ENCODE measurements around the gene RHOBTB3.

The RHOBTB3 gene

DNA sequence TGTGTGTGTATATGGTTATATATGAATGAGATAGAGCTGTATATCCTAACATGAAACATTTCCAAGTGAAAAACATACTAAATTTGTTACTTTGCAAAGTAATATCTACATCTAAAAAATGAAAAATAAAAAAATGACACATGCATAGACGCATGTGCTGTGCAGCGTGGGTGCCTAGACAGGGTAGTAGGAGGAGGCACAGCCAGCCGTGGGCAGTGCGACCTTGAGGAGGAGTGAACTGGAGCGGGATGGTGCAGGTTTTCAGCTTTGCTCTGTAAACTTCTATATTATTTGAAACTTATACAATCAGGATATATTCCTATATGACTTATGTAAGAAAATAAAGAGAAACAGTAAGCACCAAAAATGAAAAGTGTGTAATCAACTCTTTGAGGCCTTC, 106.4 kb downstream of the RHOBTB3 start:
- Histone ChIP-seq H3K4me3 (no peak overlapping the region), H3K9me3 (ENCODE audit: low read depth, low read length) (no peaks in the 10 kb centered on the region), H3K36me3 (ENCODE audit: insufficient read depth, low read length) (no peaks in the 10 kb centered on the region), H3K27ac (no peak overlapping the region), H3K9ac (ENCODE audit: insufficient read length) (no peak overlapping the region)
- no peak for DNase-seq (ENCODE audit: low read depth, low spot score)
- TF ChIP-seq POLR2AphosphoS5 (IDR thresholded peaks at IDR 0.05; ENCODE audit: borderline replicate concordance, low read depth, low read length) (no peak), FOXP2 (optimal IDR thresholded peaks at IDR 0.05; ENCODE audit: control extremely low read depth, extremely low read length, insufficient read depth) (no peak), EZH2 (IDR thresholded peaks at IDR 0.05) (no peak)

DNA sequence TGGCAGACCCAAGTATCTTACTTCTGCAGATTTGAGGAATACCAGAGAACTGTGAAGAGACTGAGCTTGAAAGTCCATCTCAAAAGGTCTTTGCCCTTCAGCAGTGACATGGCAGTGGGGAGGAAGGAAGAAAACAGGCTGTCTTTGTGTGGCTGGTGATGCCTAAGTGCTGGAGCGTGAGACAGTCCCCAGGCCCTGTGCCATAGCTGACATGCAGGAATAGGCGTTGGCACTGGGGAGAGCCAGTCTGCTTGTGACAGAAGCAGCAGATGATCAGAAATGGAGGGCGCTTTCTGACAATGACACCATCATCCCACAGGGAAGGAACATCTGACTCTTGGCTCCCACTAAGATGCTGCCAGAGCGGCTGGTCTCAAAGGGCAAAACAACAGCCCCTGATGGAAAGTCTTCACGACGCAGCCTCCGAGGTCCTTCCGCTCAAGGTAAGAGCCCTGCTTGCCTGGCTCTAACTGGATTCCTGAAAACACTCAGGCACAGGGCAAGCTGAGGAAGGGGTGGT, 106.9 kb downstream of the RHOBTB3 start:
- Histone ChIP-seq H3K36me3 (ENCODE audit: insufficient read depth, low read length) (no peaks in the 10 kb centered on the region), H3K9ac (ENCODE audit: insufficient read length) (no peak overlapping the region), H3K9me3 (ENCODE audit: low read depth, low read length) (no peaks in the 10 kb centered on the region), H3K4me3 (no peak overlapping the region), H3K27ac (no peak overlapping the region)
- TF ChIP-seq FOXP2 (optimal IDR thresholded peaks at IDR 0.05; ENCODE audit: control extremely low read depth, extremely low read length, insufficient read depth) (no peak), POLR2AphosphoS5 (IDR thresholded peaks at IDR 0.05; ENCODE audit: borderline replicate concordance, low read depth, low read length) (no peak)
- DNase-seq (ENCODE audit: low read depth, low spot score) = no peak

DNA sequence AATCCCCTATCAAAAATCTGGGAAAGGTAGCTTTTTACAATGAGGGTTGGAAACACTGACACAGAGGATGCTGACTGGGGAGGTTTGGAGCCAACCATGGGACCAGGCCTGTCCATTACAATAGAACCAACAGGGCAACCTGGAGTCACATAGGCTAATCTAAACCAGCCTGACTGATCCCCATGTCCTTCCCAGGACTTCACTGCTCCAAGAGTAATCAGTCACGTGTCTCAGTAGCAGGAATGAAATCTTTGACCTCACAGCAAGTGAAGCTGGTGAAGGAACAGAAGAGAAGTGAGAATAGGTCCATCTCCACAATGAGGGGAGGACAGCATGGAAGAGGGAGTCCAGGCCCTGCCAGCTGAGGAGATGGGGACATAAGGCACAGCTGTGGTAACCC, 107.4 kb downstream of the RHOBTB3 start:
- no peak overlapping the region for H3K27ac ChIP-seq
- no peaks in the 10 kb centered on the region for H3K36me3 ChIP-seq (ENCODE audit: insufficient read depth, low read length)
- no peak overlapping the region for H3K4me3 ChIP-seq
- DNase-seq (ENCODE audit: low read depth, low spot score) = no peak
- no peak for TF ChIP-seq FOXP2 (optimal IDR thresholded peaks at IDR 0.05; ENCODE audit: control extremely low read depth, extremely low read length, insufficient read depth)
- TF ChIP-seq POLR2AphosphoS5 (IDR thresholded peaks at IDR 0.05; ENCODE audit: borderline replicate concordance, low read depth, low read length) = no peak
- TF ChIP-seq EZH2 (IDR thresholded peaks at IDR 0.05) = no peak
- no peak overlapping the region for H3K9ac ChIP-seq (ENCODE audit: insufficient read length)
- H3K9me3 ChIP-seq (ENCODE audit: low read depth, low read length) = no peaks in the 10 kb centered on the region

DNA sequence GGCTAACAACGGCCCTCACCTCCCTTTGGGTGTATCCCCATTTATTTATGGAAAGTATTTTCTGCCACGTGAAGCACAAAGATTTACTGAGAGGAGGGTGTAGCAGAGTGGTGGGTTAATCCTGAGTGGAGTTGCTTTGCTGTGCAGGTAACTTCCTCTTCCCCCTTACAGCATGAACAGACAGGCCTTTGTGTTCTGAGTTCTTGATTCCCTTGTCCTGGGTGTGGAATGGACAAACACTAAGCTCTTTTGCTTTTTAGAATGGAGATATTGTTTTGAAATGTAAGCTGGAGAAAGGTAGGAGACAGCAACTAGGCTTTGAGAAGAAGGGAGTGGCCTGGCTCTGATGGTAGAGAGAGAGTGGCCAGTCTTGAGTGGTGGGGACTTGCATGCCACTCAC, 108.5 kb downstream of the RHOBTB3 start:
- no peaks in the 10 kb centered on the region for H3K9me3 ChIP-seq (ENCODE audit: low read depth, low read length)
- no peaks in the 10 kb centered on the region for H3K36me3 ChIP-seq (ENCODE audit: insufficient read depth, low read length)
- H3K27ac ChIP-seq = no peak overlapping the region
- no peak for DNase-seq (ENCODE audit: low read depth, low spot score)
- H3K4me3 ChIP-seq = no peak overlapping the region
- H3K9ac ChIP-seq (ENCODE audit: insufficient read length) = no peak overlapping the region
- TF ChIP-seq EZH2 (IDR thresholded peaks at IDR 0.05) (no peak), POLR2AphosphoS5 (IDR thresholded peaks at IDR 0.05; ENCODE audit: borderline replicate concordance, low read depth, low read length) (no peak), FOXP2 (optimal IDR thresholded peaks at IDR 0.05; ENCODE audit: control extremely low read depth, extremely low read length, insufficient read depth) (no peak)

DNA sequence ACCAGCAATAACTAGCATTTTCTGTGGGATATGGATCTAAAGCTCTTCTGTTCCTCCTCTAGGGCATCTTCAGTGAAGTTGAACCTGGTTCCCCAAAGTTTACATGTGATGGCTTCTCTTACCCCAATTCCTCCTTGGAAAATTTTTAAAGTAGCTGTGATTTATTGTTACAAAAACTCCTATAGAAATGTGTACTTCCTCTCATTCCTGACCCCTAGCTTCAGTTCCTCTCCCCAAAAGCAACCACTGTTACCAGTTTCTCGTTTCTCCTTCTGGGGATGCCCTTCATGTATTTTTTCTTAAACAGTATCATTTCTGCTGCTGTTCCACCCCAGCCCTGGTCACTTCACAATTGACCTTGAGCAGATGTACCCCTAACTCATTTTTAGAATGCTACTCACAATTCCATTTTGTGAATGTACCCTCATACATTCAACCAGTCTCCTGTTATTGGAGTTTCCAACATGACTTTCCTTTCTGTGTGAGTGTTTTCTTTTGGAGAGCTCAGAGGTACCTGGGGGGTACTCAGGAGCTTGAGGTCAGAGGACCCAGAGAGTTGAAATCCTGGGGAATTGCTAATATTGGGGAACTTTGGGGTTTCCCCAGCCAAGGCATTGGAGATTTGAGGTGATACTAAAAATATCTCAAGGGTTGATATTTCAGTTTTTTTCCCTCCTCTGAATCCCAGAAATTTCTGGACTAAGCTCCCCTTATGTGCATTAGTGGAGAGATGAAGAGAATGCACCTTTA, 110.0 kb downstream of the RHOBTB3 start:
- H3K27ac ChIP-seq = no peak overlapping the region
- no peaks in the 10 kb centered on the region for H3K36me3 ChIP-seq (ENCODE audit: insufficient read depth, low read length)
- H3K4me3 ChIP-seq = no peak overlapping the region
- no peak for DNase-seq (ENCODE audit: low read depth, low spot score)
- H3K9ac ChIP-seq (ENCODE audit: insufficient read length) = no peak overlapping the region
- TF ChIP-seq POLR2AphosphoS5 (IDR thresholded peaks at IDR 0.05; ENCODE audit: borderline replicate concordance, low read depth, low read length) = no peak
- H3K9me3 ChIP-seq (ENCODE audit: low read depth, low read length) = no peaks in the 10 kb centered on the region

DNA sequence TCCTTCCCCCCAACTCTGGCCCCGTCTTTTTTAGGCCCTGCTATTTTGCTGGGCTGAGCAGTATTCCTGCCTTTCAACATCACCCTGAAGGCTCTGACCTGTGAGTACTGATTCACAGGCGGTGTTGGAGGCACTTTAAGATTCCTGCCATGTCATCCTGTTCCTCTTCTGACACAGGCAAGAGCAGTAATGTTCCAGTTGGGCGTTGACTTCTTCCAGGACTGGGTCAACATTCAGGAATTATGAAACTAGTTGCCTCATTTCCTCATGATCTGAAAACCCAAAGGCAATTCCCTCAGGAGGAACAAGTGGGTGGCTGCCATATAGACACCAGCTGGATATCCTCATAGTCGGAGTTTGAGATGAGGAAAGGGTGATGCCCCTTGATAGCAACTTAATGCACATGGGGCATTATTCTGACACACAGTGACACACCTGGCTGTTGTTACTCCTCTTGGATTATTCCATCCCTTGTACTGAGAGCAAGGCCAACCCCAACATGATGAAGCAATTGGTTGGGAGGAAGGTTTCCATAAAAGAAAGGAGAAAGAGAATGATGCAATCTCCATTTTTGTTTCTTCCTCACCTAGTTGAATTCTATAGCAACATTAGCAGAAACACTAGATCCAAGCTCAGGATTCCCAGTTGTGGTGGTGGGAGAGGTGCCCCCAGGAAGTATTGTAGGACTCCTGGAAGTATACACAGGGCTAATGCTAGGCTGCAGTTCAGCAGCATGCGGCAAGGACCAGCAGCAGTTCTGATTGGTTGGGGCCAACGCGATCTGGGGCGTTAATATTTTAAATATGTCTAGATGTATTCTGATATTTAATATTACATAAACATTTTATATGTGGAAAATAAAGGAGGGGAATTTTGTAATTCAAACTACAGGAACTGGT, 111.0 kb downstream of the RHOBTB3 start:
- H3K36me3 ChIP-seq (ENCODE audit: insufficient read depth, low read length) = no peaks in the 10 kb centered on the region
- DNase-seq (ENCODE audit: low read depth, low spot score) = no peak
- H3K27ac ChIP-seq = no peak overlapping the region
- H3K9me3 ChIP-seq (ENCODE audit: low read depth, low read length) = no peaks in the 10 kb centered on the region
- H3K9ac ChIP-seq (ENCODE audit: insufficient read length) = no peak overlapping the region
- no peak overlapping the region for H3K4me3 ChIP-seq
- TF ChIP-seq EZH2 (IDR thresholded peaks at IDR 0.05) = no peak
- no peak for TF ChIP-seq POLR2AphosphoS5 (IDR thresholded peaks at IDR 0.05; ENCODE audit: borderline replicate concordance, low read depth, low read length)
- no peak for TF ChIP-seq FOXP2 (optimal IDR thresholded peaks at IDR 0.05; ENCODE audit: control extremely low read depth, extremely low read length, insufficient read depth)

DNA sequence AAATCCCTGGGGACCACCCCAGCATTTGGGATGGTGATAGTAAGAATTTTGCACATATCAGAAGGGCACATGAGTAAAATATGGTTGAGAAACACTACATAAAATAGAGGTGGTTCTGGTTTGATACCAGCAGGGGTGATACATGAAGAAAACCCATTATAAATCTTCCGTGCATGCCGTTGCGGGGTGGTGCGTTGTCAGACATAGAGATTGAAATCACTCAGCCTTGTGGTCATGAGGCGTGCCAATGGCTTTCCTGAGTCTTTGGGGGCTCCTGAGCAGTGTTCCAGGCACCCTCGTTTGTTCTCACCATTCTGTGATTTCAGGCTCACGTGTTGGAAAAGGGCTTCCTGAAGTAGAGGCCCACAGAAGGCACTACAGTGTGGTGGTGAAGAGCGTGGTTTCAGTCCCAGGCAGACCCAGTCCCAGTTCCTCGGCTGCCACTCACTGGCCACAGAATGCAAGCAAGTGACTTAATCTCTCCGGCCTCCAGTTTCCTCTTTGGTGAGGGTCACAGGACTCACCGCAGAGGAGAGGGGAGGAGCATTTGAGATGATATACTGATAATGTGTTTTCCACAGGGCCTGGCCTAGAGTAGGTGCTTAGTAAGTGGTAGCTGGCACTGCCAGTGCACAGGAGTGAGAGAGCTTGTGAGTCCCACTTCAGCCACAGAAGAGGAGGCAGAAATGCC, 111.9 kb downstream of the RHOBTB3 start:
- DNase-seq (ENCODE audit: low read depth, low spot score) = no peak
- Histone ChIP-seq H3K4me3 (no peak overlapping the region), H3K27ac (0 out of 2 replicates have a peak overlapping the region, but pooled peaks have one; percentile 21), H3K36me3 (ENCODE audit: insufficient read depth, low read length) (no peaks in the 10 kb centered on the region), H3K9ac (ENCODE audit: insufficient read length) (no peak overlapping the region), H3K9me3 (ENCODE audit: low read depth, low read length) (no peaks in the 10 kb centered on the region)
- TF ChIP-seq POLR2AphosphoS5 (IDR thresholded peaks at IDR 0.05; ENCODE audit: borderline replicate concordance, low read depth, low read length) (no peak), EZH2 (IDR thresholded peaks at IDR 0.05) (no peak), FOXP2 (optimal IDR thresholded peaks at IDR 0.05; ENCODE audit: control extremely low read depth, extremely low read length, insufficient read depth) (no peak)

DNA sequence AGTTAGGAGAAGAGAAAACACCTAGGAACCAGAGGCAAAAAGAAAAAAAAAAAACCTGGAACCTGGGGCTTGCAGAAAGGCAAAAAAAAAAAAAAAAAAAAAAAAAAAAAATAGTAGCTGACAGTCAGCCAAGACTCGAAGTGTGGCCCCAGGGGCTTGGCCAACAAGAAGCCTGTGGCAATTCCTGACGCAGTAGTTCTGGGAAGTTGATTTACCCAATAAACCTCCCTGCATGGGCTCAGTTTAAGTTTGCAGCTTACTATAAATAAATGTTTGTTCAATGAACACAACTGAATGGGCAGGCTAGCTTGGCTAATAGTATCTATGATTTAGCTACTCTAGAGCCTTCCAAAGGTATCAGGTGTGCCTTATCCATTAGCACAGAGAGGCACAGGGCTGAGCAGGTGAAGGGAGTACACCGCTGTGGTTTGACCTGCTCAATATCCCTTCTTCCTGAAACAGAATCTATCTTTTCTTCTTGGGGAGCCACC, 112.6 kb downstream of the RHOBTB3 start:
- H3K4me3 ChIP-seq = no peak overlapping the region
- DNase-seq (ENCODE audit: low read depth, low spot score) = no peak
- no peaks in the 10 kb centered on the region for H3K9me3 ChIP-seq (ENCODE audit: low read depth, low read length)
- TF ChIP-seq POLR2AphosphoS5 (IDR thresholded peaks at IDR 0.05; ENCODE audit: borderline replicate concordance, low read depth, low read length) (no peak), FOXP2 (optimal IDR thresholded peaks at IDR 0.05; ENCODE audit: control extremely low read depth, extremely low read length, insufficient read depth) (peak; percentile 12)
- H3K9ac ChIP-seq (ENCODE audit: insufficient read length) = no peak overlapping the region
- 0 out of 2 replicates have a peak overlapping the region, but pooled peaks have one; percentile 21 for H3K27ac ChIP-seq
- no peaks in the 10 kb centered on the region for H3K36me3 ChIP-seq (ENCODE audit: insufficient read depth, low read length)
